K562 (cell line): ENCODE measurements around the gene PLAA. TPM values are rescaled to one million over a fixed set of nuclear protein-coding genes. Genes with fewer than 3 reads are reported as not detected.
"Not testable (repeated sequence)": the region's sequence is repeated elsewhere in the genome, so short reads cannot be mapped to it uniquely, and the experiment has no call there.

ENCODE experiments used
- ATAC-seq: fragments of 200-7000 bp; cut with Tn5 transposase; 3 replicates; pipeline ENCODE4 v1.9.1; 2020; ENCODE audit warnings: moderate library complexity
- BruUV-seq: library from RNA; stranded (reverse); fragments of 400-500 nt; replicated peaks from 2 replicates; lab custom pipeline; 2021; lab: Mats Ljungman, UMichigan
- CTCF ChIA-PET: fragments of 300-600 bp; formaldehyde crosslinking; extraction: SDS; loops from one replicate; lab custom pipeline; 2021; ENCODE audit warnings: low intra/inter-chr PET ratio; lab: Yijun Ruan, JAX
- POLR2A ChIA-PET: fragments of 300-600, 350-650 bp; sonication (Branson Sonifier 250); formaldehyde crosslinking; extraction: SDS; loops from one replicate; lab custom pipeline; 2021; ENCODE audit warnings: antibody characterized with exemption, inconsistent platforms; lab: Yijun Ruan, JAX
- DNase-seq, 4 experiments: peaks; one replicate each; pipeline versions ENCODE4 v3.0.0 to v3.0.0-alpha.2; 2011 to 2018; ENCODE audit warnings: low spot score in 3 of 4, mixed read lengths in 3 of 4; ENCODE audit errors: extremely low read depth in 1 of 4
- FAIRE-seq: peaks from 2 replicates; lab custom pipeline; 2011; peaks lifted over from hg19 to GRCh38; lab: Jason Lieb, UNC
- H2AFZ ChIP-seq: 2 replicates; pipeline ENCODE4 v1.6.0; 2011; ENCODE audit warnings: low read depth, low read length, control low read depth, inconsistent platforms
- H3K27ac ChIP-seq: fragments of 200-600 bp; 3 replicates; pipeline ENCODE4 v1.8.0; 2011; ENCODE audit warnings: low read depth, mild to moderate bottlenecking, control low read depth, inconsistent platforms, low read length, moderate library complexity, mixed read lengths; ENCODE audit errors: extremely low read depth
- H3K27me3 ChIP-seq, 2 experiments: fragments of 300-600 bp in 1 of 2; 2 replicates in 1 of 2; 3 replicates in 1 of 2; pipeline versions ENCODE4 v1.6.0 to v1.8.0; 2011; ENCODE audit warnings: inconsistent platforms in 2 of 2, low read length in 2 of 2, mild to moderate bottlenecking in 1 of 2, mixed read lengths in 1 of 2, moderate library complexity in 1 of 2; ENCODE audit not compliant: control insufficient read depth in 2 of 2, insufficient read depth in 2 of 2
- H3K36me3 ChIP-seq: fragments of 300-600 bp; 3 replicates; pipeline ENCODE4 v1.8.0; 2011; ENCODE audit warnings: mild to moderate bottlenecking, low read length, inconsistent platforms; ENCODE audit not compliant: control insufficient read depth, insufficient read depth
- H3K4me1 ChIP-seq, 2 experiments: fragments of 200-600 bp in 1 of 2; replicated peaks in 1 of 2; 2 replicates in 1 of 2; 3 replicates in 1 of 2; pipeline versions ENCODE4 v1.5.1 to v1.8.0; 2011; ENCODE audit warnings: inconsistent platforms in 2 of 2, low read length in 2 of 2, mild to moderate bottlenecking in 1 of 2, mixed read lengths in 1 of 2, moderate library complexity in 1 of 2; ENCODE audit not compliant: control insufficient read depth in 2 of 2, insufficient read depth in 2 of 2
- H3K4me2 ChIP-seq: 2 replicates; pipeline ENCODE4 v1.6.1; 2011; ENCODE audit warnings: low read length, control low read depth, inconsistent platforms, mixed read lengths; ENCODE audit not compliant: insufficient read depth
- H3K4me3 ChIP-seq: fragments of 200-600 bp; sonication (generic), shearing (Covaris generic); 2 replicates; pipeline ENCODE4 v1.5.1; 2016; ENCODE audit warnings: control low read depth, inconsistent platforms
- H3K79me2 ChIP-seq: fragments of 200-600 bp; 3 replicates; pipeline ENCODE4 v1.8.0; 2011; ENCODE audit warnings: low read length, inconsistent platforms; ENCODE audit not compliant: control insufficient read depth, insufficient read depth
- H3K9ac ChIP-seq, 2 experiments: 2 replicates each; pipeline versions ENCODE4 v1.6.0 to v1.6.1; 2011; ENCODE audit warnings: low read depth in 2 of 2, low read length in 2 of 2, control low read depth in 1 of 2, inconsistent platforms in 1 of 2, mild to moderate bottlenecking in 1 of 2, mixed read lengths in 1 of 2; ENCODE audit not compliant: insufficient read depth in 1 of 2
- H3K9me1 ChIP-seq: one replicate; pipeline ENCODE4 v1.6.0; 2011; ENCODE audit warnings: inconsistent platforms, mild to moderate bottlenecking, low read length, moderate library complexity; ENCODE audit not compliant: control insufficient read depth, insufficient read depth
- H3K9me3 ChIP-seq: replicated peaks from 2 replicates; pipeline ENCODE4 v1.5.1; 2011; ENCODE audit warnings: low read depth, low read length, inconsistent platforms; ENCODE audit not compliant: control insufficient read depth, insufficient read depth
- H4K20me1 ChIP-seq: replicated peaks from 2 replicates; pipeline ENCODE4 v1.6.1; 2011; ENCODE audit warnings: low read length, inconsistent platforms, mixed read lengths; ENCODE audit not compliant: control insufficient read depth, insufficient read depth
- C11orf30 ChIP-seq: fragments of 450-650 bp; IDR thresholded peaks from 2 replicates; pipeline ENCODE4 v1.6.1; 2016; ENCODE audit warnings: low read depth, mild to moderate bottlenecking
- CBX5 ChIP-seq: IDR thresholded peaks from 2 replicates; pipeline ENCODE4 v1.6.1; 2014; ENCODE audit warnings: low read depth, borderline replicate concordance
- GABPA ChIP-seq: fragments of 200-800 bp; sonication (Bioruptor generic); conservative IDR thresholded peaks from 2 replicates; pipeline ENCODE4 v1.6.1; 2016; ENCODE audit warnings: low read depth, missing genetic modification characterization, missing compliant biosample characterization
- NUFIP1 ChIP-seq: fragments of 450-650 bp; IDR thresholded peaks from 2 replicates; pipeline ENCODE4 v1.6.1; 2018; ENCODE audit not compliant: partially characterized antibody
- PHF21A ChIP-seq: fragments of 450-650 bp; IDR thresholded peaks from 2 replicates; pipeline ENCODE4 v1.6.1; 2017; ENCODE audit warnings: low read depth, borderline replicate concordance
- POLR2G ChIP-seq: fragments of 200-400 bp; formaldehyde crosslinking; IDR thresholded peaks from 2 replicates; pipeline ENCODE4 v1.6.1; 2017; ENCODE audit warnings: low read depth, mild to moderate bottlenecking, antibody characterized with exemption, low read length, moderate library complexity
- SRSF7 ChIP-seq: fragments of 200-400 bp; formaldehyde crosslinking; optimal IDR thresholded peaks from 2 replicates; pipeline ENCODE3; 2017; ENCODE audit warnings: mild to moderate bottlenecking, low read depth, low read length
- TRIM28 ChIP-seq: fragments of 450-650 bp; IDR thresholded peaks from 2 replicates; pipeline ENCODE4 v1.6.1; 2017
- ZNF23 ChIP-seq: fragments of 250-450 bp; sonication (Bioruptor Pico); IDR thresholded peaks from 2 replicates; pipeline ENCODE4 v1.4.0; 2020; ENCODE audit warnings: mild to moderate bottlenecking
- ZNF24 ChIP-seq: fragments of 450-650 bp; IDR thresholded peaks from 2 replicates; pipeline ENCODE4 v1.6.1; 2016
- ZNF354B ChIP-seq: fragments of 250-450 bp; sonication (Bioruptor Pico); IDR thresholded peaks from 2 replicates; pipeline ENCODE4 v1.4.0; 2020
- WGBS: fragments of 100-300 bp; shearing (Covaris generic); methylation state at CpG from one replicate; pipeline ENCODE4 v1.1.6; 2016; ENCODE audit warnings: low coverage, mixed read lengths; ENCODE audit not compliant: insufficient coverage; ENCODE audit errors: missing lambda C conversion rate; 5-methylcytosine and 5-hydroxymethylcytosine counted together
- in situ Hi-C: fragments of 300-500 bp; cut with MboI; formaldehyde crosslinking; loops from 4 replicates; pipeline ENCODE4 v1.15.0; 2018; ENCODE audit warnings: inconsistent platforms, mixed read lengths
- intact Hi-C: fragments of 100-400 bp; cut with micrococcal nuclease; formaldehyde crosslinking; loops from 2 replicates; pipeline ENCODE4 v1.14.2; 2022
- polyA plus RNA-seq, 8 experiments: library from polyadenylated mRNA; depleted of rRNA in 4 of 8; stranded (reverse) in 5 of 8; unstranded in 3 of 8; fragments of >200 nt; fragmentation: Nextera tagmentation in 2 of 8; fragmentation: Illumina TruSeq in 1 of 8; extraction: Ambion mirVana in 2 of 8; extraction: Trizol in 1 of 8; gene quantifications; 2 replicates each; pipeline versions ENCODE4 v1.2.1 to v1.2.3, GENCODE V29; 2011 to 2014; ENCODE audit warnings: inconsistent platforms in 1 of 8, missing spikeins in 1 of 8
- total RNA-seq, 7 experiments: library from RNA; depleted of rRNA in 6 of 7; stranded (reverse); fragments of >200 nt in 6 of 7; fragmentation: Illumina TruSeq in 2 of 7; extraction: Trizol in 2 of 7; gene quantifications; 2 replicates each; pipeline versions ENCODE4 v1.2.1 to v1.2.3, GENCODE V29; 2011 to 2021; ENCODE audit warnings: low replicate concordance in 1 of 7

Gene PLAA
- total and polyA plus RNA-seq, 9 of the 15 experiments (the other 6 are each of a cell fraction or from before 2014, with no cell fraction given): 3.5 to 20.7 (median 16.6) TPM

GRCh38 chr9:26875155-26875554, 71.9 kb downstream of the PLAA start:
- H3K4me3 ChIP-seq, FAIRE-seq, H3K27me3 ChIP-seq, H3K9me1 ChIP-seq, H3K4me1 ChIP-seq, H3K9me3 ChIP-seq, H3K27ac ChIP-seq, DNase-seq, H2AFZ ChIP-seq, H4K20me1 ChIP-seq, ATAC-seq, H3K9ac ChIP-seq, CTCF ChIA-PET, in situ Hi-C loops, H3K4me2 ChIP-seq, BruUV-seq, intact Hi-C loops, H3K79me2 ChIP-seq, H3K36me3 ChIP-seq: not testable (repeated sequence)
- POLR2A ChIA-PET: interaction anchor here (1.1 kb wide), 1 partner anchor 80 kb away, joined by 3 read pairs; no protein-coding TSS in a partner anchor
- WGBS: 93% methylated on average over 3 of the region's 3 CpGs

GRCh38 chr9:26870292-26870691, 76.8 kb downstream of the PLAA start:
- in situ Hi-C loops: no loop called here
- CTCF ChIA-PET: no interaction called here
- BruUV-seq: no TSS peak

More at GRCh38 chr9:26870292-26870691, 76.8 kb downstream of the PLAA start:
- peaks cover 6% of the 10 kb centered on the region; the same call in 2 of the 3 replicates for H3K36me3 ChIP-seq
- no peaks in the 10 kb centered on the region for H3K79me2 ChIP-seq
- no peaks in the 10 kb centered on the region for H3K27me3 ChIP-seq
- intact Hi-C loops: no loop called here
- DNase-seq (no peak), FAIRE-seq (no peak), ATAC-seq (no peak)
- no peak overlapping the region for H3K9ac ChIP-seq
- H3K4me2 ChIP-seq: no peak overlapping the region
- H4K20me1 ChIP-seq: no peaks in the 10 kb centered on the region
- TF ChIP-seq POLR2G: no peak
- no peak for TF ChIP-seq TRIM28
- no peak for TF ChIP-seq ZNF24
- TF ChIP-seq CBX5: no peak
- no peak for TF ChIP-seq ZNF354B
- no peak for TF ChIP-seq ZNF23
- TF ChIP-seq PHF21A: no peak
- no peak for TF ChIP-seq NUFIP1
- no peak for TF ChIP-seq C11orf30
- no peak for TF ChIP-seq SRSF7
- TF ChIP-seq GABPA: no peak
- WGBS: 93% methylated on average over 3 of the region's 8 CpGs
- no peak overlapping the region for H3K27ac ChIP-seq
- no peak overlapping the region for H3K4me3 ChIP-seq
- H2AFZ ChIP-seq: no peak overlapping the region
- no peaks in the 10 kb centered on the region for H3K4me1 ChIP-seq
- no peaks in the 10 kb centered on the region for H3K9me1 ChIP-seq
- no peaks in the 10 kb centered on the region for H3K9me3 ChIP-seq
- POLR2A ChIA-PET: no interaction called here
